SK-N-SH treated with all-trans-retinoic acid at 6 μM for 48 hours (cell line): ENCODE measurements around the gene GRIK4.

ENCODE experiments used
- ATAC-seq: fragments of 200-7000 bp; cut with Tn5 transposase; 3 replicates; pipeline ENCODE4 v1.9.1; 2020; ENCODE audit warnings: mild to moderate bottlenecking, moderate library complexity
- ARNTL ChIP-seq: fragments of 450-650 bp; formaldehyde crosslinking; IDR thresholded peaks from 2 replicates; pipeline ENCODE4 v1.5.0; 2020; ENCODE audit warnings: low read depth, mild to moderate bottlenecking, moderate library complexity, borderline replicate concordance
- BACH2 ChIP-seq: fragments of 250-450 bp; sonication (Bioruptor Pico); IDR thresholded peaks from 2 replicates; pipeline ENCODE4 v1.9.0; 2021; ENCODE audit warnings: mild to moderate bottlenecking, borderline replicate concordance
- CREB5 ChIP-seq: fragments of 250-450 bp; sonication (Bioruptor Pico); IDR thresholded peaks from 2 replicates; pipeline ENCODE4 v1.5.1; 2020; ENCODE audit warnings: low read depth, mild to moderate bottlenecking, moderate library complexity
- CSDC2 ChIP-seq: fragments of 250-450 bp; sonication (Bioruptor Pico); IDR thresholded peaks from 2 replicates; pipeline ENCODE4 v1.5.0; 2020; ENCODE audit warnings: mild to moderate bottlenecking, moderate library complexity
- CSRNP3 ChIP-seq: fragments of 250-450 bp; sonication (Bioruptor Pico); IDR thresholded peaks from 2 replicates; pipeline ENCODE4 v1.5.1; 2021; ENCODE audit warnings: mild to moderate bottlenecking, moderate library complexity
- ESRRG ChIP-seq: fragments of 250-450 bp; sonication (Bioruptor Pico); IDR thresholded peaks from 2 replicates; pipeline ENCODE4 v1.6.1; 2021; ENCODE audit warnings: mild to moderate bottlenecking
- GLIS3 ChIP-seq: fragments of 250-450 bp; sonication (Bioruptor Pico); IDR thresholded peaks from 2 replicates; pipeline ENCODE4 v1.5.0; 2020; ENCODE audit warnings: mild to moderate bottlenecking, moderate library complexity
- OSR1 ChIP-seq: fragments of 250-450 bp; sonication (Bioruptor Pico); IDR thresholded peaks from 2 replicates; pipeline ENCODE4 v1.8.0; 2022; ENCODE audit warnings: moderate library complexity, mild to moderate bottlenecking, inconsistent platforms
- PATZ1 ChIP-seq: fragments of 250-450 bp; sonication (Bioruptor Pico); IDR thresholded peaks from 2 replicates; pipeline ENCODE4 v1.8.0; 2020; ENCODE audit warnings: mild to moderate bottlenecking, moderate library complexity, borderline replicate concordance
- POU6F1 ChIP-seq: fragments of 250-450 bp; sonication (Bioruptor Pico); IDR thresholded peaks from 2 replicates; pipeline ENCODE4 v1.8.0; 2021; ENCODE audit warnings: low read depth, mild to moderate bottlenecking, moderate library complexity, borderline replicate concordance
- PPARA ChIP-seq: fragments of 250-450 bp; sonication (Bioruptor Pico); IDR thresholded peaks from 2 replicates; pipeline ENCODE4 v1.5.0; 2020; ENCODE audit warnings: mild to moderate bottlenecking, borderline replicate concordance
- RARB ChIP-seq: fragments of 250-450 bp; sonication (Bioruptor Pico); IDR thresholded peaks from 2 replicates; pipeline ENCODE4 v1.8.0; 2021; ENCODE audit warnings: mild to moderate bottlenecking, moderate library complexity
- SNAI2 ChIP-seq: fragments of 250-450 bp; sonication (Bioruptor Pico); IDR thresholded peaks from 2 replicates; pipeline ENCODE4 v1.5.0; 2020; ENCODE audit warnings: mild to moderate bottlenecking, moderate library complexity
- TCF4 ChIP-seq: fragments of 250-450 bp; sonication (Bioruptor Pico); IDR thresholded peaks from 2 replicates; pipeline ENCODE4 v1.8.0; 2021; ENCODE audit warnings: mild to moderate bottlenecking, moderate library complexity, borderline replicate concordance
- TOX ChIP-seq: fragments of 250-450 bp; sonication (Bioruptor Pico); IDR thresholded peaks from 2 replicates; pipeline ENCODE4 v1.8.0; 2021; ENCODE audit warnings: mild to moderate bottlenecking, moderate library complexity, borderline replicate concordance
- TSHZ2 ChIP-seq: fragments of 250-450 bp; sonication (Bioruptor Pico); IDR thresholded peaks from 2 replicates; pipeline ENCODE4 v1.5.0; 2020; ENCODE audit warnings: mild to moderate bottlenecking, moderate library complexity
- ZC3H10 ChIP-seq: fragments of 250-450 bp; sonication (Bioruptor Pico); IDR thresholded peaks from 2 replicates; pipeline ENCODE4 v1.5.1; 2021; ENCODE audit warnings: mild to moderate bottlenecking, moderate library complexity
- ZFP3 ChIP-seq: fragments of 250-450 bp; sonication (Bioruptor Pico); IDR thresholded peaks from 2 replicates; pipeline ENCODE4 v1.5.0; 2020; ENCODE audit warnings: mild to moderate bottlenecking, moderate library complexity
- ZFP30 ChIP-seq: fragments of 450-650 bp; formaldehyde crosslinking; IDR thresholded peaks from 2 replicates; pipeline ENCODE4 v1.5.0; 2022; ENCODE audit warnings: mild to moderate bottlenecking, moderate library complexity
- ZNF565 ChIP-seq: fragments of 450-650 bp; formaldehyde crosslinking; conservative IDR thresholded peaks from 2 replicates; pipeline ENCODE4 v1.5.0; 2020; ENCODE audit warnings: low read depth, mild to moderate bottlenecking, moderate library complexity
- ZNF70 ChIP-seq: fragments of 450-650 bp; formaldehyde crosslinking; IDR thresholded peaks from 2 replicates; pipeline ENCODE4 v1.5.0; 2020; ENCODE audit warnings: mild to moderate bottlenecking, moderate library complexity
- ZNF8 ChIP-seq: fragments of 450-650 bp; formaldehyde crosslinking; IDR thresholded peaks from 2 replicates; pipeline ENCODE4 v1.5.0; 2020; ENCODE audit warnings: mild to moderate bottlenecking, moderate library complexity

The GRIK4 gene

GRCh38 chr11:120883404-120884080 lies 372.0 kb downstream of the GRIK4 start:
- TF ChIP-seq TSHZ2 (no peak), ZFP30 (CRISPR knock-in tag) (no peak), ZFP3 (CRISPR knock-in tag) (no peak), CREB5 (CRISPR knock-in tag) (no peak), CSDC2 (CRISPR knock-in tag) (no peak), ARNTL (CRISPR knock-in tag) (no peak), GLIS3 (CRISPR knock-in tag) (no peak), CSRNP3 (CRISPR knock-in tag) (no peak), OSR1 (CRISPR knock-in tag) (no peak), TOX (no peak), POU6F1 (CRISPR knock-in tag) (no peak), BACH2 (no peak), ZC3H10 (CRISPR knock-in tag) (no peak), SNAI2 (CRISPR knock-in tag) (no peak), PATZ1 (CRISPR knock-in tag) (no peak), ZNF565 (CRISPR knock-in tag) (no peak), PPARA (no peak), RARB (CRISPR knock-in tag) (no peak), ZNF8 (no peak), ESRRG (CRISPR knock-in tag) (no peak)
- no peak; the same call in 2 of the 3 replicates for ATAC-seq

- ATAC-seq, result no peak
- TF ChIP-seq ZFP30 (CRISPR knock-in tag) (no peak), ZNF565 (CRISPR knock-in tag) (no peak), RARB (CRISPR knock-in tag) (no peak), ZFP3 (CRISPR knock-in tag) (no peak), TOX (no peak), TSHZ2 (no peak), PATZ1 (CRISPR knock-in tag) (no peak), OSR1 (CRISPR knock-in tag) (no peak), CSDC2 (CRISPR knock-in tag) (no peak), PPARA (no peak), ARNTL (CRISPR knock-in tag) (no peak), ZNF70 (CRISPR knock-in tag) (no peak), TCF4 (no peak)
Measured at GRCh38 chr11:120884154-120885020, 372.8 kb downstream of the GRIK4 start.
